ENCODE measurements around the gene UGT1A8. TPM values are rescaled to one million over a fixed set of nuclear protein-coding genes. Genes with fewer than 3 reads are reported as not detected.

The UGT1A8 gene
- total and polyA plus RNA-seq, 2 donors (not counting 1 experiment from before 2014, with no cell fraction given): not detected

DNA sequence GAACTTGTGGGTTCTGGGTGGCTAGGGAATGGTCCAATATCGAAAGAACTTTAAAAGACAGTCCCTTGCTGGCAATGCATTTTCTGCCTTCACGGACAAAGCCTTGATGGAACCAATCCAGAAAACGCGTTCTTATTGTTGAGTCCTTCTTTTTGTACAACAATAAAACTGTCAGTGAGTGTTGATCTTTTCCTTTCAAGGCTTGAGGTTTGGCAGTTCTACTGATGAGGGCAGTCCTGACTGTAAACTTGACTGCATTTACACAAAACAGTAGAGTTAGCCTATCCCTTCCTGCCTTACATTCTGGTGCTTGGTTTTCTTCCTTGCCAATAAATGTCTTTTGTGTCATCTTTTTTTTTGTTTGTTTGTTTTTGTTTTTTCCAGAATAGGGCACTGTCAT lies 61.8 kb downstream of the UGT1A8 start:
- Histone ChIP-seq H3K9me3 (ENCODE audit: control insufficient read depth, insufficient read depth, low read depth, low read length) (no peaks in the 10 kb centered on the region), H3K4me3 (replicated peaks in 1 of 4; ENCODE audit: control extremely low read depth in 1 of 4, insufficient read depth in 1 of 4, low read depth in 3 of 4, low read length in 4 of 4) (no peak overlapping the region), H3K79me2 (ENCODE audit: control insufficient read depth, insufficient read depth, low read length) (no peaks in the 10 kb centered on the region), H3K27me3 (ENCODE audit: control insufficient read depth, insufficient read depth, low read length) (no peaks in the 10 kb centered on the region), H3K9ac (ENCODE audit: insufficient read depth, low read length) (no peak overlapping the region), H4K20me1 (ENCODE audit: control insufficient read depth, extremely low read depth, insufficient read depth, low read length) (no peaks in the 10 kb centered on the region), H2AFZ (ENCODE audit: low read length) (no peak overlapping the region), H3K27ac (ENCODE audit: insufficient read depth, low read length) (no peak overlapping the region), H3K4me1 (ENCODE audit: control insufficient read depth, extremely low read depth, insufficient read depth, low read length) (no peaks in the 10 kb centered on the region), H3K36me3 (ENCODE audit: control insufficient read depth, insufficient read depth, low read length) (no peaks in the 10 kb centered on the region), H3K4me2 (ENCODE audit: extremely low read depth, insufficient read depth, low read length) (no peak overlapping the region)
- DNase-seq (ENCODE audit: low read depth in 2 of 2): no peak
- TF ChIP-seq EZH2 (IDR thresholded peaks at IDR 0.05; ENCODE audit: low read length, missing control alignments): no peak
- TF ChIP-seq, protein P1, sequence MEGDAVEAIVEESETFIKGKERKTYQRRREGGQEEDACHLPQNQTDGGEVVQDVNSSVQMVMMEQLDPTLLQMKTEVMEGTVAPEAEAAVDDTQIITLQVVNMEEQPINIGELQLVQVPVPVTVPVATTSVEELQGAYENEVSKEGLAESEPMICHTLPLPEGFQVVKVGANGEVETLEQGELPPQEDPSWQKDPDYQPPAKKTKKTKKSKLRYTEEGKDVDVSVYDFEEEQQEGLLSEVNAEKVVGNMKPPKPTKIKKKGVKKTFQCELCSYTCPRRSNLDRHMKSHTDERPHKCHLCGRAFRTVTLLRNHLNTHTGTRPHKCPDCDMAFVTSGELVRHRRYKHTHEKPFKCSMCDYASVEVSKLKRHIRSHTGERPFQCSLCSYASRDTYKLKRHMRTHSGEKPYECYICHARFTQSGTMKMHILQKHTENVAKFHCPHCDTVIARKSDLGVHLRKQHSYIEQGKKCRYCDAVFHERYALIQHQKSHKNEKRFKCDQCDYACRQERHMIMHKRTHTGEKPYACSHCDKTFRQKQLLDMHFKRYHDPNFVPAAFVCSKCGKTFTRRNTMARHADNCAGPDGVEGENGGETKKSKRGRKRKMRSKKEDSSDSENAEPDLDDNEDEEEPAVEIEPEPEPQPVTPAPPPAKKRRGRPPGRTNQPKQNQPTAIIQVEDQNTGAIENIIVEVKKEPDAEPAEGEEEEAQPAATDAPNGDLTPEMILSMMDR (conservative IDR thresholded peaks at IDR 0.05 in 1 of 2, IDR thresholded peaks at IDR 0.05 in 1 of 2; ENCODE audit: low read depth in 1 of 2, low read length in 2 of 2): no peak

DNA sequence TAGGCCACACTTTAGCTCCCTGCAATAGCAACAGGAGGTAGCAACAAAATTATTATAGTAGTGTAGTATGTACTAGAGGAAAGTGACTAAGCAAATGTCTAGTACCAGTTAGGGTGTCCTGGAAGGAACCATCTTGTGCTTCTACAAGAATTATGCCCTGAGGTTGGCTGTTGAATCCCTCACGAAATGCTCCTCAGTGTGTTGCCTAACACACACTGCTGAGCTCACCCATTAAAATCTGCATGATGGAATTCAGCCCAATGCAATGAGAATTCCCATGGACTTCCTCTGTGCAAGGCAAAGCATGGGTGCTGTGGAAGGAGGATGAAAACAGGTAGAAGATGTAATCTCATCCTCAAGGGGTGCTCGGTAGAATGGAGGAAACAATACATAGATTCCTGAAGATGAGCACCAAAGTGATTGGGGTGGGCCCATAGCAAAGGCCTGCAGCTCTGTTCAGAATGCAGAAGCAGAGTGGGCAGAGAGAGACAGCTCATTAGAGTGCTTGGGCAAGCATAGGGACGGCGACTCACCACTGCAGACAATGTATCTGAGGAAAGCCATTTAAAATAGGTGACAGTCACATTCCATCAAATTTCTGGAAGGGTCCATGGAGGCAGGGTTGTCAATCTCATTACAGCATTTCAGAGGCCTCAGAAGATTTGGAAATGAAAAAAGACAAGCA lies 63.1 kb downstream of the UGT1A8 start:
- Histone ChIP-seq H3K27ac (ENCODE audit: insufficient read depth, low read length) (no peak overlapping the region), H3K9me3 (ENCODE audit: control insufficient read depth, insufficient read depth, low read depth, low read length) (no peaks in the 10 kb centered on the region)

DNA sequence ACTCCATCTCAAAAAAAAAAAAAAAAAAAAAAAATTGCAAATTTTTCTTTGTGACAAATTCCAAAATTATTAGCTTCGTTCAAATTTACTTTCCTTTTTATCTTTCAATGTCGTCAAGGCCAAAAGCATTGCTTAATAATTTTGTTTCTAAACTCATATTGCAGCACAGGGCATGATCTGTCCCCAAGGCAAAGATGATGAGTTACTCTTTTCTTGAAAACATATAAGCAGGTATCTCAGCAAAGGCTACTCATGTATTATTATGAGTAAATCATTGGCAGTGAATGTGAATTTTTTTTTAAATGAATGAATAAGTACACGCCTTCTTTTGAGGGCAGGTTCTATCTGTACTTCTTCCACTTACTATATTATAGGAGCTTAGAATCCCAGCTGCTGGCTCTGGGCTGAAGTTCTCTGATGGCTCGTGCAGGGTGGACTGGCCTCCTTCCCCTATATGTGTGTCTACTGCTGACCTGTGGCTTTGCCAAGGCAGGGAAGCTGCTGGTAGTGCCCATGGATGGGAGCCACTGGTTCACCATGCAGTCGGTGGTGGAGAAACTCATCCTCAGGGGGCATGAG lies 64.2 kb downstream of the UGT1A8 start, which contains the start of gene UGT1A7:
TSS of gene UGT1A7 (plus strand) at position 381 of the 579 bp plus-strand sequence. CDS start at position 418, 37 bp downstream.
- no peak for TF ChIP-seq EZH2 (IDR thresholded peaks at IDR 0.05; ENCODE audit: low read length, missing control alignments)
- TF ChIP-seq, protein P1 (conservative IDR thresholded peaks at IDR 0.05 in 1 of 2, IDR thresholded peaks at IDR 0.05 in 1 of 2; ENCODE audit: low read depth in 1 of 2, low read length in 2 of 2): no peak
- H3K4me1 ChIP-seq (ENCODE audit: control insufficient read depth, extremely low read depth, insufficient read depth, low read length): no peaks in the 10 kb centered on the region
- no peak within 1 kb of the TSS for H3K9ac ChIP-seq (ENCODE audit: insufficient read depth, low read length)
- no peak within 1 kb of the TSS for H3K27ac ChIP-seq (ENCODE audit: insufficient read depth, low read length)
- H3K79me2 ChIP-seq (ENCODE audit: control insufficient read depth, insufficient read depth, low read length): no peaks in the 10 kb centered on the region
- no peaks in the 10 kb centered on the region for H4K20me1 ChIP-seq (ENCODE audit: control insufficient read depth, extremely low read depth, insufficient read depth, low read length)
- no peak within 1 kb of the TSS for H3K4me2 ChIP-seq (ENCODE audit: extremely low read depth, insufficient read depth, low read length)
- no peaks in the 10 kb centered on the region for H3K27me3 ChIP-seq (ENCODE audit: control insufficient read depth, insufficient read depth, low read length)
- no peaks in the 10 kb centered on the region for H3K36me3 ChIP-seq (ENCODE audit: control insufficient read depth, insufficient read depth, low read length)
- H3K9me3 ChIP-seq (ENCODE audit: control insufficient read depth, insufficient read depth, low read depth, low read length): no peaks in the 10 kb centered on the region
- no peak within 1 kb of the TSS for H3K4me3 ChIP-seq (replicated peaks in 1 of 4; ENCODE audit: control extremely low read depth in 1 of 4, insufficient read depth in 1 of 4, low read depth in 3 of 4, low read length in 4 of 4)
- no peak for DNase-seq (ENCODE audit: low read depth in 2 of 2)
- no peak within 1 kb of the TSS for H2AFZ ChIP-seq (ENCODE audit: low read length)

More for the DNA sequence above, 63.1 kb downstream of the UGT1A8 start:
- Histone ChIP-seq H3K79me2 (ENCODE audit: control insufficient read depth, insufficient read depth, low read length) (no peaks in the 10 kb centered on the region), H3K27me3 (ENCODE audit: control insufficient read depth, insufficient read depth, low read length) (no peaks in the 10 kb centered on the region), H3K4me1 (ENCODE audit: control insufficient read depth, extremely low read depth, insufficient read depth, low read length) (no peaks in the 10 kb centered on the region), H3K36me3 (ENCODE audit: control insufficient read depth, insufficient read depth, low read length) (no peaks in the 10 kb centered on the region), H3K9ac (ENCODE audit: insufficient read depth, low read length) (no peak overlapping the region), H3K4me2 (ENCODE audit: extremely low read depth, insufficient read depth, low read length) (no peak overlapping the region), H3K4me3 (replicated peaks in 1 of 4; ENCODE audit: control extremely low read depth in 1 of 4, insufficient read depth in 1 of 4, low read depth in 3 of 4, low read length in 4 of 4) (no peak overlapping the region), H4K20me1 (ENCODE audit: control insufficient read depth, extremely low read depth, insufficient read depth, low read length) (no peaks in the 10 kb centered on the region), H2AFZ (ENCODE audit: low read length) (no peak overlapping the region)
- TF ChIP-seq, protein P1 (conservative IDR thresholded peaks at IDR 0.05 in 1 of 2, IDR thresholded peaks at IDR 0.05 in 1 of 2; ENCODE audit: low read depth in 1 of 2, low read length in 2 of 2): no peak
- no peak for TF ChIP-seq EZH2 (IDR thresholded peaks at IDR 0.05; ENCODE audit: low read length, missing control alignments)
- DNase-seq (ENCODE audit: low read depth in 2 of 2): no peak
